Liver (tissue), 3 donors: Measurements from ENCODE around the gene PLP1.

Experiments used
- ATF3 ChIP-seq: IDR thresholded peaks from 2 replicates; pipeline ENCODE4 v1.6.1; 2016; ENCODE audit warnings: antibody characterized with exemption
- CTCF ChIP-seq: fragments of 150-350 bp; IDR thresholded peaks from 2 replicates; pipeline ENCODE4 v1.5.1; 2017; ENCODE audit warnings: improper control_type of control experiment, low read depth, low read length; ENCODE audit not compliant: missing input control
- EGR1 ChIP-seq, 2 donors: IDR thresholded peaks; 2 replicates each; pipeline ENCODE4 v1.6.1; 2016 to 2018; ENCODE audit warnings: antibody characterized with exemption in 2 of 2, low read depth in 2 of 2
- FOXA1 ChIP-seq: IDR thresholded peaks from 2 replicates; pipeline ENCODE4 v1.6.1; 2016; ENCODE audit warnings: antibody characterized with exemption
- GABPA ChIP-seq, 2 donors: IDR thresholded peaks in 1 of 2; conservative IDR thresholded peaks in 1 of 2; 2 replicates each; pipeline ENCODE4 v1.6.1; 2016; ENCODE audit warnings: antibody characterized with exemption in 2 of 2, mild to moderate bottlenecking in 1 of 2, moderate library complexity in 1 of 2
- HNF4G ChIP-seq: IDR thresholded peaks from 2 replicates; pipeline ENCODE4 v1.6.1; 2016; ENCODE audit warnings: antibody characterized with exemption
- JUND ChIP-seq, 2 donors: IDR thresholded peaks; 2 replicates each; pipeline ENCODE4 v1.6.1; 2016; ENCODE audit warnings: antibody characterized with exemption in 2 of 2
- MAX ChIP-seq: IDR thresholded peaks from 2 replicates; pipeline ENCODE4 v1.6.1; 2016; ENCODE audit warnings: antibody characterized with exemption
- RAD21 ChIP-seq, 2 donors: IDR thresholded peaks; 2 replicates each; pipeline ENCODE4 v1.6.1; 2016; ENCODE audit warnings: antibody characterized with exemption in 2 of 2, mild to moderate bottlenecking in 2 of 2
- REST ChIP-seq: IDR thresholded peaks from 2 replicates; pipeline ENCODE4 v1.6.1; 2016; ENCODE audit warnings: antibody characterized with exemption, mild to moderate bottlenecking
- SP1 ChIP-seq: IDR thresholded peaks from 2 replicates; pipeline ENCODE4 v1.6.1; 2018; ENCODE audit warnings: antibody characterized with exemption, mild to moderate bottlenecking
- TAF1 ChIP-seq: conservative IDR thresholded peaks from 2 replicates; pipeline ENCODE4 v1.6.1; 2016; ENCODE audit warnings: antibody characterized with exemption, mild to moderate bottlenecking
- YY1 ChIP-seq: IDR thresholded peaks from 2 replicates; pipeline ENCODE4 v1.6.1; 2016; ENCODE audit warnings: antibody characterized with exemption, mild to moderate bottlenecking
- ZBTB33 ChIP-seq: IDR thresholded peaks from 2 replicates; pipeline ENCODE4 v1.6.1; 2016; ENCODE audit warnings: antibody characterized with exemption
- donor health status: healthy.
- donor health status: healthy.

- no peak for TF ChIP-seq CTCF
- TF ChIP-seq REST = no peak
- TF ChIP-seq TAF1 = no peak
- TF ChIP-seq SP1 = no peak
- TF ChIP-seq RAD21 (IDR thresholded peaks at IDR 0.05) = no peak
- TF ChIP-seq ZBTB33 = no peak
- no peak for TF ChIP-seq ATF3
- no peak for TF ChIP-seq GABPA (IDR thresholded peaks at IDR 0.05 in 1 of 2, conservative IDR thresholded peaks at IDR 0.05 in 1 of 2)
- no peak for TF ChIP-seq MAX
- TF ChIP-seq EGR1 (IDR thresholded peaks at IDR 0.05; ENCODE audit: low read depth in 2 of 2) = no peak
- no peak for TF ChIP-seq YY1
- no peak for TF ChIP-seq HNF4G
- no peak for TF ChIP-seq JUND (IDR thresholded peaks at IDR 0.05)
- no peak for TF ChIP-seq FOXA1
Measured at GRCh38 chrX:103734125-103734760, 42.4 kb upstream of the PLP1 start.
